Calu3 (cell line): Measurements from ENCODE around the gene HBE1. TPM values are rescaled to one million over a fixed set of nuclear protein-coding genes. Genes with fewer than 3 reads are reported as not detected.

ENCODE experiments used
- BruUV-seq: library from RNA; stranded (reverse); fragments of 400-500 nt; replicated peaks from 2 replicates; lab custom pipeline; 2021; lab: Mats Ljungman, UMichigan
- CTCF ChIA-PET: fragments of 300-600 bp; sonication (Branson Sonifier 250); formaldehyde crosslinking; loops from one replicate; lab custom pipeline; 2022; ENCODE audit warnings: antibody characterized with exemption; lab: Charles Lee
- DNase-seq: peaks from one replicate; pipeline ENCODE4 v3.0.0; 2022
- H3K27ac Mint-ChIP-seq: one replicate; pipeline ENCODE4 v1.8.0; 2022; ENCODE audit warnings: mixed read lengths; ENCODE audit not compliant: unreplicated experiment
- H3K27me3 Mint-ChIP-seq: one replicate; pipeline ENCODE4 v1.8.0; 2022; ENCODE audit warnings: mixed read lengths; ENCODE audit not compliant: unreplicated experiment
- H3K36me3 Mint-ChIP-seq: one replicate; pipeline ENCODE4 v1.8.0; 2022; ENCODE audit warnings: mild to moderate bottlenecking, moderate library complexity, mixed read lengths; ENCODE audit not compliant: insufficient read depth, unreplicated experiment
- H3K4me1 Mint-ChIP-seq: one replicate; pipeline ENCODE4 v1.8.0; 2022; ENCODE audit warnings: mild to moderate bottlenecking, low read depth, mixed read lengths; ENCODE audit not compliant: unreplicated experiment
- H3K4me3 Mint-ChIP-seq: one replicate; pipeline ENCODE4 v1.8.0; 2022; ENCODE audit warnings: mild to moderate bottlenecking, low read depth, moderate library complexity, mixed read lengths; ENCODE audit not compliant: unreplicated experiment
- H3K9me3 Mint-ChIP-seq: one replicate; pipeline ENCODE4 v1.8.0; 2022; ENCODE audit warnings: low read depth, mixed read lengths; ENCODE audit not compliant: unreplicated experiment
- intact Hi-C: fragments of 100-400 bp; cut with micrococcal nuclease; formaldehyde crosslinking; loops from one replicate; pipeline ENCODE4 v1.10.0; 2022; ENCODE audit not compliant: unreplicated experiment
- total RNA-seq: library from RNA; stranded (reverse); gene quantifications from 2 replicates; pipeline ENCODE4 v1.2.3, GENCODE V29; 2022
- TF ChIP-seq, protein P1 (sequence below): fragments of 200-600 bp; IDR thresholded peaks from one replicate; pipeline ENCODE4 v1.8.0; 2022; ENCODE audit warnings: antibody characterized with exemption; ENCODE audit not compliant: unreplicated experiment

The HBE1 gene
- total RNA-seq, 1 experiment from 2014 or later: not detected

DNA sequence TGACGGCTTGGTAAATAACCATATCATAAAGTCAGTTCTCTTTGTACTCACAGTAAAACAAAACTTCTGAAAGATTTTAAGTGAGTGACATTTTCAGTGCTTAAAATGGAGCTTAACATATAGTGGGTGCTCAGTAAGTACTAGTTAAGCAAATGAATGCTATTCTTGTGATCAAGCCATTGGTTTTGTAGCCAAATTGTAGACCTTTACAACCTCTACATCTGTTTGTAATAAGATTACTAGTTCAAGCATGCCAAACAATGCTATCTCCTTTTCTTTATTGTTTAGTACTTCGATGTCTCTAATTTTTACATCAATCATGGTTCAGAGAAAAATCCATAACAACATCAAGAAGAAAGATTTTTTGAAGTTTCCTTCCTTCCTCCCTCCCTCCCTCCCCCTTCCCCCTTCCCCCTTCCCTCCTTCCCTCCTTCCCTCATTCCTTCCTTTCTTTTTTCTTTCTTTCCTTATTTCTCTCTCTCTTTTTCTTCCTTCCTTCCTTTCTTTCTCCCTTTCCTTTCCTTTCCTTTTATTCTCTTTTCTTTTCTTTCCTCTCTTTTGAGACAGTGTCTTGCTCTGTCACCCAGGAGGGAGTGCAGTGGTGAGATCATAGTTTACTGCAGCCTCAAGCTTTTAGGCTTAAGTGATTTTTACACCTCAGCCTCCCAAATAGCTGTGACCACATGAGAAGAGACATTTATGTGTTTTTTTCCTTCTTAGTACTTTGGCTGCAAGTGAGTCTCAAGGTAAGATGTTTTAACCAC is 37.7 kb upstream of the HBE1 start:
- intact Hi-C loops: no loop called here
- H3K4me3 Mint-ChIP-seq: no peak overlapping the region
- H3K27ac Mint-ChIP-seq: no peak overlapping the region
- TF ChIP-seq, protein P1, sequence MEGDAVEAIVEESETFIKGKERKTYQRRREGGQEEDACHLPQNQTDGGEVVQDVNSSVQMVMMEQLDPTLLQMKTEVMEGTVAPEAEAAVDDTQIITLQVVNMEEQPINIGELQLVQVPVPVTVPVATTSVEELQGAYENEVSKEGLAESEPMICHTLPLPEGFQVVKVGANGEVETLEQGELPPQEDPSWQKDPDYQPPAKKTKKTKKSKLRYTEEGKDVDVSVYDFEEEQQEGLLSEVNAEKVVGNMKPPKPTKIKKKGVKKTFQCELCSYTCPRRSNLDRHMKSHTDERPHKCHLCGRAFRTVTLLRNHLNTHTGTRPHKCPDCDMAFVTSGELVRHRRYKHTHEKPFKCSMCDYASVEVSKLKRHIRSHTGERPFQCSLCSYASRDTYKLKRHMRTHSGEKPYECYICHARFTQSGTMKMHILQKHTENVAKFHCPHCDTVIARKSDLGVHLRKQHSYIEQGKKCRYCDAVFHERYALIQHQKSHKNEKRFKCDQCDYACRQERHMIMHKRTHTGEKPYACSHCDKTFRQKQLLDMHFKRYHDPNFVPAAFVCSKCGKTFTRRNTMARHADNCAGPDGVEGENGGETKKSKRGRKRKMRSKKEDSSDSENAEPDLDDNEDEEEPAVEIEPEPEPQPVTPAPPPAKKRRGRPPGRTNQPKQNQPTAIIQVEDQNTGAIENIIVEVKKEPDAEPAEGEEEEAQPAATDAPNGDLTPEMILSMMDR: no peak
- no peaks in the 10 kb centered on the region for H3K4me1 Mint-ChIP-seq
- peaks cover 3% of the 10 kb centered on the region for H3K9me3 Mint-ChIP-seq
- no peak for DNase-seq
- H3K27me3 Mint-ChIP-seq: peaks cover 32% of the 10 kb centered on the region
- BruUV-seq: no TSS peak
- CTCF ChIA-PET: interaction anchor here (0.6 kb wide), 1 partner anchor 284 kb away, joined by 5 read pairs; no protein-coding TSS in a partner anchor
- no peaks in the 10 kb centered on the region for H3K36me3 Mint-ChIP-seq

DNA sequence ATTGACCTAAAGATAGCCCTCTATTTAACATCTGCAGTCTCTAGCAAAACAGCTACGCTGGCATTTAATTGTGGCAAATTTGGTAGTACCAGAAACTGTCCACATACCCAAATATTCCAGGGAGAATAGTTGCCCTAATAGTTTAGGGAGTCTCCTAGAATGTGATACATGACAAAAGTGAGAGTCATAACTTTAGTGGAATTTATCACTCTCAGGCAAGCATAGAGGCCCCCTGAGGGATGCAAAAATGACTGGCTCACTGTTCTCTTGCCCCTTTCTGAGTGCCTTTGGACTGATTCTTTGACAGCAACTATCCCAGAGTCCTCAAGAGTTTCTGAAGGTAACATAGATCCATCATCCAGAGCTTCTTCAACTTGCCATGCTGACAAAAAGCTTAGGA is 34.3 kb upstream of the HBE1 start:
- intact Hi-C loops: no loop called here
- peaks cover 4% of the 10 kb centered on the region for H3K9me3 Mint-ChIP-seq
- no peak overlapping the region for H3K27ac Mint-ChIP-seq
- H3K4me1 Mint-ChIP-seq: no peaks in the 10 kb centered on the region
- peaks cover 59% of the 10 kb centered on the region for H3K27me3 Mint-ChIP-seq
- no peak for DNase-seq
- no TSS peak for BruUV-seq
- no peak overlapping the region for H3K4me3 Mint-ChIP-seq
- TF ChIP-seq, protein P1: no peak
- CTCF ChIA-PET: no interaction called here
- no peaks in the 10 kb centered on the region for H3K36me3 Mint-ChIP-seq

DNA sequence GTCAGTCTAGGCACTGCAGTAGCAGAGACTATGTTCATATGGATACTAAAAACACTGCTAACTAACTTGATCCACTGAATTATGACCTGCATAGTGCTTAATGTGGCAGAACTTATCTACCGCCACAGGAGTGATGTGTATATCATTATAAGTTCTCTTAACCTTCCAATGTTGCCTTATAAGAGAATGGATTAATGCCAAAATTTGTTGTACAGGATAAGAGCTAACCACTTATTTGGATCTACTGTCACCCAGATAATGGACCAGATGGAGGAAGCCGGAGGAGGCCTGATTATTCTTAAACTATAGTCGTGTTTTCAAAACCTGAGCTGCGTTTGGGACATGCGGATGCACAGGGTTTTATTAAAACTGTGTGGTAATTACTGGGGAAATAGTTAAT is 33.9 kb upstream of the HBE1 start:
- Mint-ChIP-seq H3K9me3 (peaks cover 4% of the 10 kb centered on the region), H3K36me3 (no peaks in the 10 kb centered on the region), H3K27ac (no peak overlapping the region), H3K4me3 (no peak overlapping the region), H3K27me3 (peaks cover 56% of the 10 kb centered on the region), H3K4me1 (no peaks in the 10 kb centered on the region)
- no TSS peak for BruUV-seq
- intact Hi-C loops: no loop called here
- no peak for DNase-seq
- CTCF ChIA-PET: no interaction called here
- TF ChIP-seq, protein P1: no peak

DNA sequence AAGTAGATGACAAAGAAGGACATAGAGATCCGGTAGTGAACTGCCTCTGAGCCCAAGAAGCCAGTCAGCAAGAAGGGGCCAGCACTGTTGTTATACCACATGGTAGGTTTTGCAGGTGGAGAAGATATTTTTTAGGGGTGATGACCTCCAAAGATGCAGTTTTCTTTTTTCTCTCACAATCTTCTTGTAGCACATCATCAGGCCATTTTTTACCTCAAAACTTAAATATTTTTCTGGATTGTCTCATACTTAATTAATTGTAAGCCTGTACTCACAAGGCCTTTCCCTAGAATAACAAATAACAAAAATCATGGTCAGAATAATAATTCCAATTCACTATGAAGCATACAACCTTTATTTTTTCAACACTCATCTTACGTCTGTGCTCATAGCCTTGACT is 32.1 kb upstream of the HBE1 start, which contains the start of gene OR51B4:
Gene OR51B4, minus strand, starts transcription at position 101 of the 400 bp plus-strand sequence. Its CDS starts 0 bp downstream, at position 101.
- no peak for DNase-seq
- BruUV-seq: no TSS peak
- CTCF ChIA-PET: no interaction called here
- Mint-ChIP-seq H3K27ac (no peak within 1 kb of the TSS), H3K27me3 (peaks cover 62% of the 10 kb centered on the region), H3K9me3 (peaks cover 4% of the 10 kb centered on the region), H3K4me3 (no peak within 1 kb of the TSS), H3K4me1 (no peaks in the 10 kb centered on the region), H3K36me3 (no peaks in the 10 kb centered on the region)
- intact Hi-C loops: no loop called here
- TF ChIP-seq, protein P1: no peak
